Glomerular visceral epithelial cell (primary cell): ENCODE measurements around the gene SH3D19.

Experiments
- DNase-seq: peaks from one replicate; pipeline ENCODE4 v3.0.0-alpha.2; 2016; ENCODE audit errors: extremely low spot score

SH3D19 gene, protein sequence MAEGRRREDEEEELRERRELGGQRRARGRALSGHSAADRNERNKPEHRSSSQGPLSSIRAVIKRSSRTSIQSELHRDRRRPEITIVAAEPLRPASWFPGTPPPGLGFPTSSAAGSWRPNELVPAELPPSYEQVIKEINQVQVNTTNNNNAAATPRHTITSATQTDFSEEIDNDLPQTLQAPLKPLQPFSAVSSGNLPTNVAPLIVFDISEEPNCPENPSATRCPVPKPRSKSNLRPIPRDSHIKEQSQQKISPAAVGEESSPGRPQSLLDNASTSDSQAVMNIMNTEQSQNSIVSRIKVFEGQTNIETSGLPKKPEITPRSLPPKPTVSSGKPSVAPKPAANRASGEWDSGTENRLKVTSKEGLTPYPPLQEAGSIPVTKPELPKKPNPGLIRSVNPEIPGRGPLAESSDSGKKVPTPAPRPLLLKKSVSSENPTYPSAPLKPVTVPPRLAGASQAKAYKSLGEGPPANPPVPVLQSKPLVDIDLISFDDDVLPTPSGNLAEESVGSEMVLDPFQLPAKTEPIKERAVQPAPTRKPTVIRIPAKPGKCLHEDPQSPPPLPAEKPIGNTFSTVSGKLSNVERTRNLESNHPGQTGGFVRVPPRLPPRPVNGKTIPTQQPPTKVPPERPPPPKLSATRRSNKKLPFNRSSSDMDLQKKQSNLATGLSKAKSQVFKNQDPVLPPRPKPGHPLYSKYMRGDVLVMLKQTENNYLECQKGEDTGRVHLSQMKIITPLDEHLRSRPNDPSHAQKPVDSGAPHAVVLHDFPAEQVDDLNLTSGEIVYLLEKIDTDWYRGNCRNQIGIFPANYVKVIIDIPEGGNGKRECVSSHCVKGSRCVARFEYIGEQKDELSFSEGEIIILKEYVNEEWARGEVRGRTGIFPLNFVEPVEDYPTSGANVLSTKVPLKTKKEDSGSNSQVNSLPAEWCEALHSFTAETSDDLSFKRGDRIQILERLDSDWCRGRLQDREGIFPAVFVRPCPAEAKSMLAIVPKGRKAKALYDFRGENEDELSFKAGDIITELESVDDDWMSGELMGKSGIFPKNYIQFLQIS

DNA sequence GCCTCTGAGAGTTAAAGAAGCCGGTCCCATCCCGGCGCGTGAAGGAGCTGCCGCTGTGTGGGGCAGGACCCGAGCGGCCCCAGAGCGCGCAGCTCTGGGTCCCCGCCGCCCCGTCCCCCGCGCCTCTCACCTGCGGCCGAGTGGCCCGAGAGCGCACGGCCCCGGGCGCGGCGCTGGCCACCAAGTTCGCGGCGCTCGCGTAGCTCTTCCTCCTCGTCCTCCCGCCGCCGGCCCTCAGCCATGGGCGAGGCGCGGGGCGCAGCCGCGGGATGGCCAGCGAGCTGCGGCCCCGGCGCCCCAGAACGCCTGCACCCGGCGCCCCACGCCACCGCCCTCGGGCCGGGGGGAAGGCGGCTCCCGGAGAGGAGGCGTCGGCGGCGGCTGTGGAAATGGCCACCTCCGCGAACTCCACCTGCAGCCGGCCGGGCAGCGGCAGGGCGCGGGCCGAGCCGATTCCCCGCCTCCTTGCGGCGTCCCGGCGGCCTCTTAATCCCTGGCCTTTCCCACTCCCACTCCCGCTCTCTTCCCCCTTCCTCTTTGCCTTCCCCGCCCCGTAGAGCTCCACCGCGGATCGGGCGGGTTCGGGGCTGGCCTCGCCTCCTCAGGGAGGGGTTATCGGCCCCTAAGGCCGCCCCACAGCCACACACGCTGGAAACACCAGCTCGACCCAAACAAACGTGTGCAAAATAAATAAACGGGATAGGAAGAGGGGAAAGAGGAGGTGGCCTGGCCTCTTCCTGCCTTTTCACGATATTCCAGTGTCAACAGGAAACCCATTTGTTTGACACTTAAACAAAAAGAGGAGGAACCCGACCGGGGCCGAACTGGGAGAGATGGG lies at the start of gene SH3D19:
SH3D19 (minus strand) TSS at position 495 of the 838 bp plus-strand sequence; CDS start at position 242, 253 bp downstream.
- peak; percentile 87 for DNase-seq

- peak; percentile 87 for DNase-seq
Observed at GRCh38 chr4:151362404-151363164, 37.2 kb upstream of the SH3D19 start.

GRCh38 chr4:151361966-151362365 lies 36.6 kb upstream of the SH3D19 start:
- no peak for DNase-seq

DNA sequence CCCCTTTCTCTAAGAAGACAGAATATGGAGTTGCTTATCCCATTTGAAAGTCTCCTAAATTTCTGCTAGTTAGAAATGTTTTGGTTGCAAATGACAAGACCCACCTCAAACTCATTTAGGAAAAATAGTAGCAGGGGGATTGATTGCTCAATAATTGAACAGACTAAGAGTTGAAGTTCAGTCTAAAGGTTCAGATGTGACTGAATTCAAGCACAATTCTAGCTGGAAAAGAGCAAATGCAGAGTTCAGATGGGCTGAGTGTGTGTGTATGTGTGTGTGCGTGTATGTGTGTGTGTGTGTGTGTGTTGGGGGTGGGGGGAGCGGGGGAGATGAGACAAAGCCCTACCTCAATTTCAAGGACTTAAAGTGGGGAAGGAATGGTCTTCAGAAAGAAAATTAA lies 35.7 kb upstream of the SH3D19 start:
- no peak for DNase-seq

GRCh38 chr4:151359576-151359975 lies 34.2 kb upstream of the SH3D19 start:
- DNase-seq, result no peak

GRCh38 chr4:151358266-151358665 lies 32.9 kb upstream of the SH3D19 start:
- no peak for DNase-seq

GRCh38 chr4:151356510-151356909 lies 31.1 kb upstream of the SH3D19 start:
- DNase-seq, result peak; percentile 18

- DNase-seq, result no peak
Observed at GRCh38 chr4:151355155-151355554, 29.8 kb upstream of the SH3D19 start.

GRCh38 chr4:151347490-151348235 lies 22.3 kb upstream of the SH3D19 start:
- no peak for DNase-seq

DNA sequence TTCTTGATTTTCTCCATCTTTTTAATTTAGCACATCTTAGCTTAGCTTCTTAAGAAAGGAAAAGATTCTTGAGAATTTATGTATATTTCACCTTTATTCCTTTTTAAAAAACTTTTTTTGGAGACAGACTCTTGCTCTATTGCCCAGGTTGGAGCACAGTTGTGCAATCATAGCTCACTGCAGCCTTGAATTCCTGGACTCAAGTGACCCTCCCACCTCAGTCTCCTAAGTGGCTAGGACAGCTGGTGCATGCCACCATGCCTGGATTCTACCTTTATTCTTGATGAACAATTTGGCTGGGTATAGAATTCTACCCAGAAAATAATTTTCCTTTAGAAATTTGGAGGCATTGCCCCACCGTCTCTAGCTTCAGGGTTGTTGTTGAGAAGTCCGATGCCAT lies 19.5 kb upstream of the SH3D19 start:
- DNase-seq, result no peak

GRCh38 chr4:151340751-151341385 lies 15.5 kb upstream of the SH3D19 start:
- DNase-seq, result no peak

GRCh38 chr4:151339467-151339866 lies 14.1 kb upstream of the SH3D19 start:
- DNase-seq, result no peak

DNA sequence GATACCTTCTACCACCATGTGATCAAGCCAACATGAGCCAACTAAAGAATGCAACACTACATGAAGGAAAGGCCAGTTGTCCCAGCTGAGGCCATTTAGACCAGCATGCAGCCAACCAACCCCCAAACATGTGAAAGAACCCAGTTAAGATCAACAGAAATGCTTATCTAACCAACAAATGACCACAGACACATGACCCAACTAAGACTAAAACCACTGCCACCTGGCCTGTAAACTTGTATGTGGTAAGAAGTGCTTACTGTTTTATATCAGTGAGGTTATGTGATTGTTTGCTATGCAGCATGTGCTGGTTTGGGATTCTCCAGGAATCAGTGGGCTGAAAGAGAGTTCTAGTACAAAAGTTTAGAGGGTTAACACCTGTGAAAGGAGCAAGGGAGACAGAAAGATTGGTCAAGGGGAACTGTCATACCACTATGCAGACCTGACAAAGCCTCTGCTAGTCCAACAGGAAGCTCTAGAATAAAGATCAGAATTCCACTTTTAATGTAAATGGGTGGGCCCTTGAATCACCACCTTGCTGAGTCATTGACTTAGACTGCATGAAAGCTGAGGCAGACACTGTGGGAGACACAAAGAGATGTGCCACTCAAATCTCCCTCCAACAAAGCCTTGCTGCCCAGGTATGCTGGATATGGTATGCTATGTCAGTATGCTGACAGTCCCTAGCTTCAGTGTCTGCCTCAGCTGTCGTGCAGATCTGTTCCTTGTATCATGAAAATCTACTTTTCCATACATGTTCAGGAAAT lies 6.1 kb upstream of the SH3D19 start:
- DNase-seq, result peak; percentile 69

DNA sequence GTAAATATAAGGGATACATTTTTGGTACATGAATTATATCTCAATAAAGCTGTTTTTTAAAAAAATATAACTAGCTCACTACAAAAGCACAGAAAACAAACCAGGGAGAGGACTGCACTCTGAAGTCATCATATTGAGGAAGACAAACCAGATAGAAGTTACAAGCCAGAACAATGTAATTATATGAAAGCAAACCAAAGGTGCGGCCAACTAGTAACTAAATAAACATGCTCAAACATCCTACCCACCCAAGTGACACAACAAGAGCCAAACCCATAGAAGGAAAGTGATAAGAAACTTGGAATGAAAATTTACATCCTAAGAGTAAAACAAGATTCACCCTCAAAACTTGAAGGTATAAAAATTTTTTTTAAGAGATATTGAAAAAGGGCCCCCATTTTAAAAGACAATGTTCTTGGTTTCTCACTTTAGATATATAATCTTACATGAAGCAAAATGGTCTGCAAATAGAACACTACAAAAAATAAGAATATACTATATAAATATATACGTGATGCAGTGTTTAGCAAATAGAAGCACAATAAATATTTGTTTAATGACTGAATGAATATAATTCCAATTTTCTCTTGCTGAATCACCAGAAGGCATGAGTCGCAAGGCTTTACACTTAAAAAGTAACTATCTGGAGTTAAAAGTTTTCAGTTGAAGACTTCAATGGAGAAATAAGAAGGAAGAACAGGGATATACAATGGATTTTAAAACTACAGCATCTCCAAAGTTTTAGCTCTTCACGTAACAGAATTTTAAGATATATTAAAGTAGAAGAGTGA lies 4.0 kb upstream of the SH3D19 start:
- no peak for DNase-seq

GRCh38 chr4:151325949-151326246 lies 493 bp upstream of the SH3D19 start:
- no peak for DNase-seq

DNA sequence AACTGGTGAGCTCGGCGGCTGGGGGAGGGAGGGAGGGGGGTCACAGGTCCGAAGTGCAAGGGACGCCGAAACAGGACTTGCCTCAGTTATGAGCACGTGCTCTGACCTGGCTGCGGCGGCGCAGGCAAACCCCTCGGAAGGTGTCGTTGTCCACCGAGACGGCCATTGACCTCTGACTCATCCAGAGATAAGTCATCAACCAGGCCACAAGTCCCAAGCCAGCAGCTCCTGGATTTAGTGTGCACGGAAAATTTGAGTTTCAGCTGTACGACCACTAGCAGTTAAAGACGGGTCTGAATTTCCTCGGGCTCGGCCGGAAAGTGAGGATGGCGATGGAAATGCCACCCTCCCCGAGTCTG lies 674 bp downstream of the SH3D19 start:
- DNase-seq, result peak; percentile 84

DNA sequence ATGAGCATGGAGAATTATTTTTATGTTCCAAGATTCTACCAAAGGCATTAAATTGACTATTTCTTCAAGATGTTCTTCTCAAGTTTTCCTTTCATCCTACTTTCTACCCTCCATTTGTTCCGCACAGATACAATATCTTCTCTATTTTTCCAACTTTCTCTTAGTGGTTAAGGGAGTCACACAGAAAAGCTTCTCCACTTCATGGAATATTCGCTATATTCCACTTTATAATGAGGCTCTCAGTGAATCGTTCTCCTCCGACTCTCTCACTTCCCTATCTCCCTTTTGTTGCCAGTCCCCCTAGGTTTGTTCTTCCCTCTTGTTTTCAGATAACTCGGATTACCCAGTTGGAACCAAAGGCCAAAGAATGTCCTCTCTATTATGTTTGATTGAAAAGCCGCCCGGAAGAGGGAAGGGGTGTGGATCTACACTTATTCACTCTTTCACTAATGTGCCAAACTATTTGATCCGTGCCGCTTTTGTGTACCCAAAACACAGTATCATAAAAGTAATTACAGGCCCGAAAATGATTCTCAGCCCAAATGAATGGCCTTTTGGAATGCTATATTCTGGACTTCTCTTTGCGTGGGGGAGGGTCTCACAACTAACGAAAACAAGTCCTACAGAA lies 1.2 kb downstream of the SH3D19 start:
- DNase-seq, result peak; percentile 25

DNA sequence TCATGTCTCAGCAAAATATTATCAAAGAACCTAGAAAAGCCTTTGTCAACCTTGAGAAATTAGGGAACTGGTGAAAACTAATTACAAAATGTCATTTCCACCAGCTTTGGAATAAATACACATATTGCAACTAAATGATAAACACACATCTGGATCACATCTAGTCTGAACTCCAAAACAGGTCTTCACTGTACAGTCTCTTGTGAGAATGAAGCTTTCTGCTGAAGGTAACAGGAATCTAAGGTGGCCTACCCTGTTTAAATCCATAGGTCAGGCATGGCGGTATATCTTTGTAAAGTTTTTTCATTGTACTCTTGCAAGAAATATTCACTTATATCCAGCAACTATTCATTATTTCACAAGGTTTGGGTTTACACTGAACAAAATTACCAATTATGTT lies 1.7 kb downstream of the SH3D19 start:
- no peak for DNase-seq
